Caco-2 (cell line): ENCODE measurements around the gene RFX2. TPM values are rescaled to one million over a fixed set of nuclear protein-coding genes. Genes with fewer than 3 reads are reported as not detected.

ENCODE experiments used
- BruUV-seq: library from RNA; stranded (reverse); fragments of 400-500 nt; replicated peaks from 2 replicates; lab custom pipeline; 2021; lab: Mats Ljungman, UMichigan
- CTCF ChIA-PET: fragments of 300-600 bp; sonication (Branson Sonifier 250); formaldehyde crosslinking; loops from one replicate; lab custom pipeline; 2022; ENCODE audit warnings: antibody characterized with exemption; lab: Charles Lee
- POLR2A ChIA-PET: fragments of 300-600 bp; sonication (Branson Sonifier 250); formaldehyde crosslinking; loops from one replicate; lab custom pipeline; 2022; ENCODE audit warnings: antibody characterized with exemption; lab: Charles Lee
- DNase-seq, 2 experiments: peaks; one replicate each; pipeline versions ENCODE4 v3.0.0 to v3.0.0-alpha.2; 2020 to 2022
- H3K27me3 ChIP-seq: replicated peaks from 2 replicates; pipeline ENCODE4 v1.6.0; 2011; ENCODE audit warnings: low read length; ENCODE audit not compliant: control insufficient read depth, insufficient read depth
- H3K36me3 ChIP-seq: 2 replicates; pipeline ENCODE4 v1.5.1; 2011; ENCODE audit warnings: low read length; ENCODE audit not compliant: control insufficient read depth, insufficient read depth
- H3K4me1 ChIP-seq: fragments of 250-450 bp; sonication (Bioruptor Pico); 2 replicates; pipeline ENCODE4 v1.5.1; 2020; ENCODE audit warnings: mild to moderate bottlenecking
- H3K4me3 ChIP-seq: 2 replicates; pipeline ENCODE4 v1.5.1; 2011; ENCODE audit warnings: low read depth, mild to moderate bottlenecking, control low read depth, low read length
- H3K9me3 ChIP-seq: fragments of 250-450 bp; sonication (Bioruptor Pico); 2 replicates; pipeline ENCODE4 v1.5.1; 2020; ENCODE audit warnings: mild to moderate bottlenecking, moderate library complexity
- H3K27ac Mint-ChIP-seq: one replicate; pipeline ENCODE4 v1.8.0; 2022; ENCODE audit warnings: mixed read lengths; ENCODE audit not compliant: unreplicated experiment
- H3K27me3 Mint-ChIP-seq: one replicate; pipeline ENCODE4 v1.8.0; 2022; ENCODE audit warnings: mixed read lengths; ENCODE audit not compliant: insufficient read depth, unreplicated experiment
- H3K36me3 Mint-ChIP-seq: one replicate; pipeline ENCODE4 v1.8.0; 2022; ENCODE audit warnings: mild to moderate bottlenecking, mixed read lengths; ENCODE audit not compliant: insufficient read depth, unreplicated experiment
- H3K4me1 Mint-ChIP-seq: one replicate; pipeline ENCODE4 v1.8.0; 2022; ENCODE audit warnings: low read depth, mixed read lengths; ENCODE audit not compliant: unreplicated experiment
- H3K4me3 Mint-ChIP-seq: one replicate; pipeline ENCODE4 v1.8.0; 2022; ENCODE audit warnings: mild to moderate bottlenecking, moderate library complexity, mixed read lengths; ENCODE audit not compliant: unreplicated experiment
- H3K9me3 Mint-ChIP-seq: one replicate; pipeline ENCODE4 v1.8.0; 2022; ENCODE audit warnings: mixed read lengths; ENCODE audit not compliant: unreplicated experiment
- CTCF ChIP-seq, 2 experiments: fragments of 200-600 bp in 1 of 2; IDR thresholded peaks; 1 replicate in 1 of 2; 2 replicates in 1 of 2; pipeline versions ENCODE4 v1.5.1 to v1.8.0; 2011 to 2022; ENCODE audit warnings: antibody characterized with exemption in 1 of 2, control low read depth in 1 of 2, inconsistent platforms in 1 of 2, low read depth in 1 of 2, low read length in 1 of 2, mild to moderate bottlenecking in 1 of 2, moderate library complexity in 1 of 2; ENCODE audit not compliant: insufficient read depth in 1 of 2, severe bottlenecking in 1 of 2, unreplicated experiment in 1 of 2
- intact Hi-C: fragments of 100-400 bp; cut with micrococcal nuclease; formaldehyde crosslinking; loops from one replicate; pipeline ENCODE4 v1.10.0; 2022; ENCODE audit not compliant: unreplicated experiment
- total RNA-seq: library from RNA; stranded (reverse); gene quantifications from 2 replicates; pipeline ENCODE4 v1.2.3, GENCODE V29; 2022

RFX2 gene
- total RNA-seq, 1 experiment from 2014 or later, result 9.3 TPM

GRCh38 chr19:6099033-6099432, 11.3 kb downstream of the RFX2 start:
- Mint-ChIP-seq H3K4me1 (no peaks in the 10 kb centered on the region), H3K27me3 (no peaks in the 10 kb centered on the region), H3K4me3 (no peak overlapping the region), H3K9me3 (no peaks in the 10 kb centered on the region), H3K27ac (no peak overlapping the region), H3K36me3 (no peaks in the 10 kb centered on the region)
- no peaks in the 10 kb centered on the region for H3K9me3 ChIP-seq
- TF ChIP-seq CTCF (IDR thresholded peaks at IDR 0.05; ENCODE audit: insufficient read depth in 1 of 2, low read depth in 1 of 2, low read length in 1 of 2, severe bottlenecking in 1 of 2, unreplicated experiment in 1 of 2), result no peak
- intact Hi-C loops, result no loop called here
- H3K36me3 ChIP-seq, result no peaks in the 10 kb centered on the region
- H3K4me3 ChIP-seq, result no peak overlapping the region
- no peak for DNase-seq
- no peaks in the 10 kb centered on the region for H3K27me3 ChIP-seq
- ChIA-PET CTCF (interaction anchor here (0.9 to 1.1 kb wide), 2 partner anchors 43 to 295 kb away, joined by 3 read pairs; no protein-coding TSS in a partner anchor), POLR2A (no interaction called here)
- no peaks in the 10 kb centered on the region for H3K4me1 ChIP-seq
- BruUV-seq, result no TSS peak

GRCh38 chr19:6098574-6098973, 11.7 kb downstream of the RFX2 start:
- Mint-ChIP-seq H3K36me3 (peaks cover 2% of the 10 kb centered on the region), H3K4me1 (no peaks in the 10 kb centered on the region), H3K4me3 (no peak overlapping the region), H3K27ac (no peak overlapping the region), H3K27me3 (no peaks in the 10 kb centered on the region), H3K9me3 (no peaks in the 10 kb centered on the region)
- no peak overlapping the region for H3K4me3 ChIP-seq
- ChIA-PET POLR2A (no interaction called here), CTCF (interaction anchor here (0.9 to 1.1 kb wide), 2 partner anchors 42 to 295 kb away, joined by 3 read pairs; no protein-coding TSS in a partner anchor)
- no TSS peak for BruUV-seq
- H3K36me3 ChIP-seq, result no peaks in the 10 kb centered on the region
- intact Hi-C loops, result no loop called here
- no peak for DNase-seq
- no peaks in the 10 kb centered on the region for H3K4me1 ChIP-seq
- no peaks in the 10 kb centered on the region for H3K9me3 ChIP-seq
- H3K27me3 ChIP-seq, result no peaks in the 10 kb centered on the region
- no peak for TF ChIP-seq CTCF (IDR thresholded peaks at IDR 0.05; ENCODE audit: insufficient read depth in 1 of 2, low read depth in 1 of 2, low read length in 1 of 2, severe bottlenecking in 1 of 2, unreplicated experiment in 1 of 2)

- no peaks in the 10 kb centered on the region for H3K27me3 Mint-ChIP-seq
- TF ChIP-seq CTCF (IDR thresholded peaks at IDR 0.05; ENCODE audit: insufficient read depth in 1 of 2, low read depth in 1 of 2, low read length in 1 of 2, severe bottlenecking in 1 of 2, unreplicated experiment in 1 of 2), result no peak
- H3K27me3 ChIP-seq, result no peaks in the 10 kb centered on the region
- H3K4me1 ChIP-seq, result peaks cover 1% of the 10 kb centered on the region
- no peak overlapping the region for H3K4me3 Mint-ChIP-seq
- CTCF ChIA-PET, result no interaction called here
- H3K4me3 ChIP-seq, result no peak overlapping the region
- no peaks in the 10 kb centered on the region for H3K36me3 ChIP-seq
- H3K4me1 Mint-ChIP-seq, result peaks cover 2% of the 10 kb centered on the region
- no TSS peak for BruUV-seq
- POLR2A ChIA-PET, result no interaction called here
- no peak for DNase-seq
- H3K27ac Mint-ChIP-seq, result no peak overlapping the region
- intact Hi-C loops, result no loop called here
- H3K9me3 Mint-ChIP-seq, result no peaks in the 10 kb centered on the region
- peaks cover 7% of the 10 kb centered on the region for H3K36me3 Mint-ChIP-seq
- H3K9me3 ChIP-seq, result no peaks in the 10 kb centered on the region
Observed at GRCh38 chr19:6097911-6098310, 12.4 kb downstream of the RFX2 start.
